Transverse colon (tissue), 4 donors: ENCODE results near the gene ABCA7.

Source experiments
- POLR2AphosphoS5 ChIP-seq, 3 donors: sonication (generic); formaldehyde crosslinking; IDR thresholded peaks; one replicate each; pipeline ENCODE4 v1.6.1; 2016; ENCODE audit warnings: antibody characterized with exemption in 3 of 3
- TF ChIP-seq, protein P1 (sequence below), 5 experiments: fragments of 200-600 bp in 3 of 5; fragments of 450-650 bp in 2 of 5; sonication (generic) in 3 of 5; IDR thresholded peaks; 1 replicate in 2 of 5; 2 replicates in 3 of 5; pipeline ENCODE4 v1.5.1; 2016 to 2017; ENCODE audit warnings: antibody characterized with exemption in 5 of 5, inconsistent platforms in 3 of 5, mild to moderate bottlenecking in 2 of 5, moderate library complexity in 1 of 5

DNA sequence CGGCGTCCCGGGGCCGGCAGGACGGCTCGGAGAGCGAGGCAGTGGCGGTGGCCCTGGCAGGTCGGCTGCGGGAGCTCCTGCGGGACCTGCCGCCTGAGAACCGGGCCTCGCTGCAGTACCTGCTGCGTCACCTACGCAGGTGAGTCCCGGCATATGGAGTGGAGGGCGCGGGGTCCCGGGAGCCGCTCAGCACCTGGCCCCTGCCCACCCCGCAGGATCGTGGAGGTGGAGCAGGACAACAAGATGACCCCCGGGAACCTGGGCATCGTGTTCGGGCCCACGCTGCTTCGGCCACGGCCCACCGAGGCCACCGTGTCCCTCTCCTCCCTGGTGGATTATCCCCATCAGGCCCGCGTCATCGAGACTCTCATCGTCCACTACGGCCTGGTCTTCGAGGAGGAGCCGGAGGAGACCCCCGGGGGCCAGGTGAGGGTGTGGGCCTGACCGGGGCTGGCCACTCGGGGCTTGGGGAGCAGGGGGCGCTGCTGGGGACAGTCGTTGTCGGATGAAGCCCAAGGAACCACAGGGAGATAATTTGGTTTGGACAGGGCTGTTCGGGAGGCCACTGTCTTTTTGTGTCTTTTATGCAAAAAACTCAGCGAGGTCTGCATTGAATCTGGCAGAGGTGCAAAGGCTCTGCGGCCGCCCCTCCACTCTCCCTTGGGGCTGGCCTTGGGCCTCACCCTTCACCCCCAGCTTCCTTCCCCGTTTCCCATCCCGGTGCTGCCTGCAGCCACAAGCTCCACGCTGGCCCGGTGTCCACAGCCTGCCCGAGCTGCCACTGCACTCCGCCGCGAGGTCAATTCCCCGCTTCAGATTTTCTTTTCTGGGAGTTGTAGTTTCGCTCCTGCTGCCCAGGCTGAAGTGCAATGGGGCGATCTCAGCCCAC lies 43.3 kb downstream of the ABCA7 start:
- no peak for TF ChIP-seq POLR2AphosphoS5 (IDR thresholded peaks at IDR 0.05)
- TF ChIP-seq, protein P1, sequence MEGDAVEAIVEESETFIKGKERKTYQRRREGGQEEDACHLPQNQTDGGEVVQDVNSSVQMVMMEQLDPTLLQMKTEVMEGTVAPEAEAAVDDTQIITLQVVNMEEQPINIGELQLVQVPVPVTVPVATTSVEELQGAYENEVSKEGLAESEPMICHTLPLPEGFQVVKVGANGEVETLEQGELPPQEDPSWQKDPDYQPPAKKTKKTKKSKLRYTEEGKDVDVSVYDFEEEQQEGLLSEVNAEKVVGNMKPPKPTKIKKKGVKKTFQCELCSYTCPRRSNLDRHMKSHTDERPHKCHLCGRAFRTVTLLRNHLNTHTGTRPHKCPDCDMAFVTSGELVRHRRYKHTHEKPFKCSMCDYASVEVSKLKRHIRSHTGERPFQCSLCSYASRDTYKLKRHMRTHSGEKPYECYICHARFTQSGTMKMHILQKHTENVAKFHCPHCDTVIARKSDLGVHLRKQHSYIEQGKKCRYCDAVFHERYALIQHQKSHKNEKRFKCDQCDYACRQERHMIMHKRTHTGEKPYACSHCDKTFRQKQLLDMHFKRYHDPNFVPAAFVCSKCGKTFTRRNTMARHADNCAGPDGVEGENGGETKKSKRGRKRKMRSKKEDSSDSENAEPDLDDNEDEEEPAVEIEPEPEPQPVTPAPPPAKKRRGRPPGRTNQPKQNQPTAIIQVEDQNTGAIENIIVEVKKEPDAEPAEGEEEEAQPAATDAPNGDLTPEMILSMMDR (IDR thresholded peaks at IDR 0.05) = no peak
